Right cardiac atrium (tissue), 5 donors: ENCODE measurements around the gene NELL1. TPM values are rescaled to one million over a fixed set of nuclear protein-coding genes. Genes with fewer than 3 reads are reported as not detected.

ENCODE experiments used
- ATAC-seq, 2 donors: fragments of 200-7000 bp; cut with Tn5 transposase; one replicate each; pipeline versions ENCODE4 v1.8.0 to v1.9.1; 2020; ENCODE audit warnings: moderate library complexity in 2 of 2, mild to moderate bottlenecking in 1 of 2
- DNase-seq, 3 donors: peaks; one replicate each; pipeline ENCODE4 v3.0.0-alpha.2; 2020
- H3K27ac ChIP-seq: one replicate; pipeline ENCODE4 v1.5.1; 2013; ENCODE audit warnings: mild to moderate bottlenecking, low read length, control low read depth, moderate library complexity
- H3K27me3 ChIP-seq: one replicate; pipeline ENCODE4 v1.6.1; 2013; ENCODE audit not compliant: control insufficient read depth, insufficient read depth
- H3K4me1 ChIP-seq: one replicate; pipeline ENCODE4 v1.6.1; 2013; ENCODE audit warnings: low read length; ENCODE audit not compliant: control insufficient read depth, insufficient read depth
- H3K4me3 ChIP-seq: one replicate; pipeline ENCODE4 v1.5.1; 2013; ENCODE audit warnings: low read length, control low read depth
- H3K9me3 ChIP-seq: one replicate; pipeline ENCODE4 v1.6.1; 2013; ENCODE audit warnings: low read length; ENCODE audit not compliant: control insufficient read depth
- WGBS: extraction: QIAGEN DNeasy Blood & Tissue Kit; methylation state at CpG from one replicate; pipeline ENCODE4 v1.1.7; 2013; 5-methylcytosine and 5-hydroxymethylcytosine counted together
- intact Hi-C, 4 donors: fragments of 100-400 bp; cut with DNase I; formaldehyde crosslinking; loops; one replicate each; pipeline versions ENCODE4 v1.11.0 to v1.14.0; 2022 to 2023
- polyA plus RNA-seq: library from polyadenylated mRNA; stranded (reverse); fragments of 200-250 nt; gene quantifications from one replicate; pipeline ENCODE4 v1.2.3, GENCODE V29; 2013
- total RNA-seq, 4 donors: library from RNA; stranded (reverse); fragmentation: NEBNext Ultra II Directional; extraction: Animal tissue kit (Norgen Biotek cat#: 25700); gene quantifications; one replicate each; pipeline ENCODE4 v1.2.1, GENCODE V29; 2021
- donor health status: healthy with polysubstance abuse.
- donor health status: DM: no; HTN: yes; CAD: no.
- donor health status: DM: no; HTN: no; CAD: no.
- donor health status: DM: no; HTN: yes; CAD: no; lungs with severe emphysema.
- donor health status: DM: yes; HTN: yes; CAD: no.

Gene NELL1
- total and polyA plus RNA-seq, 5 donors, result 0.09 to 0.22 TPM; not detected in 3

- no peaks in the 10 kb centered on the region for H3K9me3 ChIP-seq
- ATAC-seq, result no peak
- no peaks in the 10 kb centered on the region for H3K27me3 ChIP-seq
- DNase-seq, result no peak
- intact Hi-C loops, result no loop called here
- H3K4me1 ChIP-seq, result no peaks in the 10 kb centered on the region
- H3K27ac ChIP-seq, result no peak overlapping the region
- no peak overlapping the region for H3K4me3 ChIP-seq
- WGBS, result 64% methylated on average over 1 of the region's 1 CpG
Observed at GRCh38 chr11:20770414-20770946, 101.1 kb downstream of the NELL1 start.

GRCh38 chr11:20771026-20771425 is 101.6 kb downstream of the NELL1 start:
- no peaks in the 10 kb centered on the region for H3K9me3 ChIP-seq
- H3K27ac ChIP-seq, result no peak overlapping the region
- no peaks in the 10 kb centered on the region for H3K27me3 ChIP-seq
- ATAC-seq (no peak), DNase-seq (no peak)
- H3K4me3 ChIP-seq, result no peak overlapping the region
- intact Hi-C loops, result no loop called here
- H3K4me1 ChIP-seq, result no peaks in the 10 kb centered on the region

GRCh38 chr11:20771681-20772080 is 102.3 kb downstream of the NELL1 start:
- ATAC-seq (no peak), DNase-seq (no peak)
- WGBS, result 81% methylated on average over 3 of the region's 3 CpGs
- H3K4me3 ChIP-seq, result no peak overlapping the region
- intact Hi-C loops, result no loop called here
- H3K27me3 ChIP-seq, result no peaks in the 10 kb centered on the region
- H3K27ac ChIP-seq, result no peak overlapping the region
- no peaks in the 10 kb centered on the region for H3K9me3 ChIP-seq
- no peaks in the 10 kb centered on the region for H3K4me1 ChIP-seq

- no peak for ATAC-seq
- no peak for DNase-seq
- 68% methylated on average over 2 of the region's 2 CpGs for WGBS
Observed at GRCh38 chr11:20775331-20775730, 105.9 kb downstream of the NELL1 start.

GRCh38 chr11:20782775-20783174 is 113.4 kb downstream of the NELL1 start:
- no peak for ATAC-seq
- WGBS, result 46% methylated on average over 3 of the region's 3 CpGs
- H3K27ac ChIP-seq, result no peak overlapping the region
- no peaks in the 10 kb centered on the region for H3K9me3 ChIP-seq
- intact Hi-C loops, result no loop called here
- no peak overlapping the region for H3K4me3 ChIP-seq
- no peaks in the 10 kb centered on the region for H3K27me3 ChIP-seq
- DNase-seq, result no peak
- no peaks in the 10 kb centered on the region for H3K4me1 ChIP-seq

More at GRCh38 chr11:20775331-20775730, 105.9 kb downstream of the NELL1 start:
- intact Hi-C loops, result no loop called here
- Histone ChIP-seq H3K9me3 (no peaks in the 10 kb centered on the region), H3K27ac (no peak overlapping the region), H3K4me3 (no peak overlapping the region), H3K4me1 (no peaks in the 10 kb centered on the region), H3K27me3 (no peaks in the 10 kb centered on the region)

- H3K27ac ChIP-seq, result no peak overlapping the region
- no peak overlapping the region for H3K4me3 ChIP-seq
- H3K9me3 ChIP-seq, result no peaks in the 10 kb centered on the region
- ATAC-seq (no peak), DNase-seq (no peak)
- WGBS, result 39% methylated on average over 4 of the region's 4 CpGs
- no peaks in the 10 kb centered on the region for H3K4me1 ChIP-seq
- intact Hi-C loops, result no loop called here
- no peaks in the 10 kb centered on the region for H3K27me3 ChIP-seq
Observed at GRCh38 chr11:20783220-20783619, 113.8 kb downstream of the NELL1 start.

GRCh38 chr11:20790622-20791021 is 121.2 kb downstream of the NELL1 start:
- Histone ChIP-seq H3K9me3 (no peaks in the 10 kb centered on the region), H3K27ac (no peak overlapping the region), H3K27me3 (no peaks in the 10 kb centered on the region), H3K4me3 (no peak overlapping the region), H3K4me1 (no peaks in the 10 kb centered on the region)
- DNase-seq (no peak), ATAC-seq (no peak)
- WGBS, result 83% methylated on average over 7 of the region's 7 CpGs
- intact Hi-C loops, result no loop called here

GRCh38 chr11:20795005-20795404 is 125.6 kb downstream of the NELL1 start:
- H3K4me3 ChIP-seq, result no peak overlapping the region
- ATAC-seq (no peak), DNase-seq (no peak)
- H3K4me1 ChIP-seq, result no peaks in the 10 kb centered on the region
- intact Hi-C loops, result no loop called here
- H3K27ac ChIP-seq, result no peak overlapping the region
- H3K9me3 ChIP-seq, result no peaks in the 10 kb centered on the region
- 41% methylated on average over 3 of the region's 3 CpGs for WGBS
- H3K27me3 ChIP-seq, result no peaks in the 10 kb centered on the region

- Histone ChIP-seq H3K27me3 (no peaks in the 10 kb centered on the region), H3K27ac (no peak overlapping the region), H3K4me1 (no peaks in the 10 kb centered on the region), H3K9me3 (no peaks in the 10 kb centered on the region), H3K4me3 (no peak overlapping the region)
- intact Hi-C loops, result no loop called here
- WGBS, result 16% methylated on average over 1 of the region's 1 CpG
- ATAC-seq (no peak), DNase-seq (peak in 1 of 3 donors; percentile 18)
Observed at GRCh38 chr11:20808328-20808727, 138.9 kb downstream of the NELL1 start.

- H3K27me3 ChIP-seq, result no peaks in the 10 kb centered on the region
- WGBS, result 77% methylated on average over 2 of the region's 2 CpGs
- ATAC-seq (no peak), DNase-seq (no peak)
- no peak overlapping the region for H3K27ac ChIP-seq
- intact Hi-C loops, result no loop called here
- no peaks in the 10 kb centered on the region for H3K4me1 ChIP-seq
- H3K9me3 ChIP-seq, result no peaks in the 10 kb centered on the region
- no peak overlapping the region for H3K4me3 ChIP-seq
Observed at GRCh38 chr11:20821046-20821445, 151.7 kb downstream of the NELL1 start.

- H3K4me1 ChIP-seq, result no peaks in the 10 kb centered on the region
- intact Hi-C loops, result no loop called here
- no peak overlapping the region for H3K4me3 ChIP-seq
- H3K27me3 ChIP-seq, result no peaks in the 10 kb centered on the region
- no peaks in the 10 kb centered on the region for H3K9me3 ChIP-seq
- no peak for ATAC-seq
- no peak overlapping the region for H3K27ac ChIP-seq
- no peak for DNase-seq
Observed at GRCh38 chr11:20821470-20821869, 152.1 kb downstream of the NELL1 start.

GRCh38 chr11:20824773-20825172 is 155.4 kb downstream of the NELL1 start:
- intact Hi-C loops, result no loop called here
- ATAC-seq (no peak), DNase-seq (no peak)
- Histone ChIP-seq H3K4me3 (no peak overlapping the region), H3K27me3 (no peaks in the 10 kb centered on the region), H3K27ac (no peak overlapping the region), H3K4me1 (no peaks in the 10 kb centered on the region), H3K9me3 (no peaks in the 10 kb centered on the region)
- WGBS, result 69% methylated on average over 2 of the region's 2 CpGs
